Activated naive CD8-positive, alpha-beta T cell (primary cell): Measurements from ENCODE around the gene ZBTB14.

ENCODE experiments used
- H3K27ac Mint-ChIP-seq: one replicate; pipeline ENCODE4 v1.8.0; 2021; ENCODE audit warnings: mixed read lengths
- H3K27me3 Mint-ChIP-seq: one replicate; pipeline ENCODE4 v1.8.0; 2021; ENCODE audit warnings: mixed read lengths
- H3K36me3 Mint-ChIP-seq: one replicate; pipeline ENCODE4 v1.8.0; 2021; ENCODE audit warnings: mixed read lengths
- H3K4me1 Mint-ChIP-seq: one replicate; pipeline ENCODE4 v1.8.0; 2021; ENCODE audit warnings: low read depth, mixed read lengths
- H3K4me3 Mint-ChIP-seq: one replicate; pipeline ENCODE4 v1.8.0; 2021; ENCODE audit warnings: mild to moderate bottlenecking, mixed read lengths
- H3K9me3 Mint-ChIP-seq: one replicate; pipeline ENCODE4 v1.8.0; 2021; ENCODE audit warnings: low read depth, mixed read lengths

ZBTB14 gene

GRCh38 chr18:5295231-5295920, at the start of gene ZBTB14:
TSS of gene ZBTB14 (minus strand) at chr18:5295726. CDS start at chr18:5293246, 2,480 bp downstream.
- peaks cover 36% of the 10 kb centered on the region for H3K4me1 Mint-ChIP-seq
- H3K36me3 Mint-ChIP-seq: peaks cover 14% of the 10 kb centered on the region
- peak within 1 kb of the TSS; percentile 96 for H3K4me3 Mint-ChIP-seq
- H3K27ac Mint-ChIP-seq: peak within 1 kb of the TSS; percentile 98
- H3K27me3 Mint-ChIP-seq: no peaks in the 10 kb centered on the region
- H3K9me3 Mint-ChIP-seq: no peaks in the 10 kb centered on the region

- Mint-ChIP-seq H3K27ac (no peak overlapping the region), H3K4me1 (no peaks in the 10 kb centered on the region), H3K9me3 (peaks cover 12% of the 10 kb centered on the region), H3K27me3 (no peaks in the 10 kb centered on the region), H3K4me3 (no peak overlapping the region), H3K36me3 (peaks cover 4% of the 10 kb centered on the region)
These were observed 43.8 kb upstream of the ZBTB14 start for GRCh38 chr18:5339202-5339834.

- H3K36me3 Mint-ChIP-seq: peaks cover 6% of the 10 kb centered on the region
- peaks cover 3% of the 10 kb centered on the region for H3K9me3 Mint-ChIP-seq
- no peaks in the 10 kb centered on the region for H3K4me1 Mint-ChIP-seq
- H3K27ac Mint-ChIP-seq: no peak overlapping the region
- H3K27me3 Mint-ChIP-seq: no peaks in the 10 kb centered on the region
- H3K4me3 Mint-ChIP-seq: no peak overlapping the region
These were observed 39.0 kb upstream of the ZBTB14 start for GRCh38 chr18:5334456-5335075.

- Mint-ChIP-seq H3K9me3 (peaks cover 6% of the 10 kb centered on the region), H3K4me1 (peaks cover 1% of the 10 kb centered on the region), H3K36me3 (peaks cover 35% of the 10 kb centered on the region), H3K4me3 (no peak overlapping the region), H3K27ac (no peak overlapping the region), H3K27me3 (no peaks in the 10 kb centered on the region)
These were observed 22.7 kb upstream of the ZBTB14 start for GRCh38 chr18:5318061-5318700.

- peaks cover 1% of the 10 kb centered on the region for H3K4me1 Mint-ChIP-seq
- no peaks in the 10 kb centered on the region for H3K9me3 Mint-ChIP-seq
- peaks cover 32% of the 10 kb centered on the region for H3K36me3 Mint-ChIP-seq
- no peaks in the 10 kb centered on the region for H3K27me3 Mint-ChIP-seq
- H3K4me3 Mint-ChIP-seq: no peak overlapping the region
- H3K27ac Mint-ChIP-seq: no peak overlapping the region
These were observed 21.7 kb upstream of the ZBTB14 start for GRCh38 chr18:5317186-5317585.

GRCh38 chr18:5315838-5316237, 20.3 kb upstream of the ZBTB14 start:
- H3K27me3 Mint-ChIP-seq: no peaks in the 10 kb centered on the region
- H3K9me3 Mint-ChIP-seq: no peaks in the 10 kb centered on the region
- peaks cover 28% of the 10 kb centered on the region for H3K36me3 Mint-ChIP-seq
- no peak overlapping the region for H3K4me3 Mint-ChIP-seq
- H3K4me1 Mint-ChIP-seq: peaks cover 10% of the 10 kb centered on the region
- no peak overlapping the region for H3K27ac Mint-ChIP-seq

GRCh38 chr18:5311301-5311989, 15.9 kb upstream of the ZBTB14 start:
- no peaks in the 10 kb centered on the region for H3K9me3 Mint-ChIP-seq
- peaks cover 6% of the 10 kb centered on the region for H3K36me3 Mint-ChIP-seq
- H3K4me1 Mint-ChIP-seq: peaks cover 28% of the 10 kb centered on the region
- no peaks in the 10 kb centered on the region for H3K27me3 Mint-ChIP-seq
- H3K27ac Mint-ChIP-seq: no peak overlapping the region
- H3K4me3 Mint-ChIP-seq: no peak overlapping the region

GRCh38 chr18:5309888-5310470, 14.5 kb upstream of the ZBTB14 start:
- Mint-ChIP-seq H3K4me1 (peaks cover 26% of the 10 kb centered on the region), H3K36me3 (peaks cover 6% of the 10 kb centered on the region), H3K27me3 (no peaks in the 10 kb centered on the region), H3K9me3 (no peaks in the 10 kb centered on the region), H3K4me3 (peak overlapping the region; percentile 77), H3K27ac (peak overlapping the region; percentile 83)

GRCh38 chr18:5305835-5306234, 10.3 kb upstream of the ZBTB14 start:
- H3K27ac Mint-ChIP-seq: no peak overlapping the region
- H3K36me3 Mint-ChIP-seq: no peaks in the 10 kb centered on the region
- H3K4me3 Mint-ChIP-seq: no peak overlapping the region
- peaks cover 17% of the 10 kb centered on the region for H3K4me1 Mint-ChIP-seq
- no peaks in the 10 kb centered on the region for H3K9me3 Mint-ChIP-seq
- peaks cover 13% of the 10 kb centered on the region for H3K27me3 Mint-ChIP-seq

- H3K4me1 Mint-ChIP-seq: peaks cover 1% of the 10 kb centered on the region
- H3K9me3 Mint-ChIP-seq: no peaks in the 10 kb centered on the region
- H3K27ac Mint-ChIP-seq: no peak overlapping the region
- H3K4me3 Mint-ChIP-seq: no peak overlapping the region
- H3K36me3 Mint-ChIP-seq: no peaks in the 10 kb centered on the region
- peaks cover 13% of the 10 kb centered on the region for H3K27me3 Mint-ChIP-seq
These were observed 8.7 kb upstream of the ZBTB14 start for GRCh38 chr18:5304232-5304631.

- Mint-ChIP-seq H3K27ac (peak overlapping the region; percentile 19), H3K9me3 (no peaks in the 10 kb centered on the region), H3K36me3 (no peaks in the 10 kb centered on the region), H3K4me1 (no peaks in the 10 kb centered on the region), H3K4me3 (no peak overlapping the region), H3K27me3 (peaks cover 13% of the 10 kb centered on the region)
These were observed 8.1 kb upstream of the ZBTB14 start for GRCh38 chr18:5303636-5304035.

GRCh38 chr18:5302606-5303005, 7.1 kb upstream of the ZBTB14 start:
- H3K27ac Mint-ChIP-seq: no peak overlapping the region
- no peak overlapping the region for H3K4me3 Mint-ChIP-seq

GRCh38 chr18:5300476-5301010, 5.0 kb upstream of the ZBTB14 start:
- Mint-ChIP-seq H3K36me3 (no peaks in the 10 kb centered on the region), H3K27me3 (peaks cover 13% of the 10 kb centered on the region), H3K27ac (no peak overlapping the region), H3K4me3 (no peak overlapping the region), H3K4me1 (peaks cover 5% of the 10 kb centered on the region), H3K9me3 (no peaks in the 10 kb centered on the region)

More at GRCh38 chr18:5302606-5303005, 7.1 kb upstream of the ZBTB14 start:
- Mint-ChIP-seq H3K9me3 (no peaks in the 10 kb centered on the region), H3K27me3 (peaks cover 13% of the 10 kb centered on the region), H3K4me1 (no peaks in the 10 kb centered on the region), H3K36me3 (no peaks in the 10 kb centered on the region)

GRCh38 chr18:5298156-5298852, 2.8 kb upstream of the ZBTB14 start:
- H3K36me3 Mint-ChIP-seq: no peaks in the 10 kb centered on the region
- H3K4me3 Mint-ChIP-seq: no peak overlapping the region
- H3K27ac Mint-ChIP-seq: no peak overlapping the region
- peaks cover 17% of the 10 kb centered on the region for H3K4me1 Mint-ChIP-seq
- H3K9me3 Mint-ChIP-seq: no peaks in the 10 kb centered on the region
- H3K27me3 Mint-ChIP-seq: peaks cover 10% of the 10 kb centered on the region
